ENCODE results near the gene TRPM2. TPM values are rescaled to one million over a fixed set of nuclear protein-coding genes. Genes with fewer than 3 reads are reported as not detected.
"Not testable (repeated sequence)": the region's sequence is repeated elsewhere in the genome, so short reads cannot be mapped to it uniquely, and the experiment has no call there.

TRPM2 gene
- total RNA-seq, 4 donors from 2014 or later, result 1.6 to 3.5 (median 2.7) TPM

GRCh38 chr21:44394733-44395132, 41.3 kb downstream of the TRPM2 start:
- TF ChIP-seq EP300 (IDR thresholded peaks at IDR 0.05), result no peak
- TF ChIP-seq POLR2A (IDR thresholded peaks at IDR 0.05; ENCODE audit: low read depth), result no peak
- TF ChIP-seq POLR2AphosphoS5 (IDR thresholded peaks at IDR 0.05), result no peak
- no peak for TF ChIP-seq CTCF (IDR thresholded peaks at IDR 0.05)
- 62% methylated on average over 5 of the region's 5 CpGs for WGBS
- H3K27me3 ChIP-seq, result peaks cover 0 to 52% (median 1%) of the 10 kb centered on the region in 4 donors
- no peak overlapping the region for H3K27ac ChIP-seq (replicated peaks in 1 of 4)
- no peak for DNase-seq (ENCODE audit: extremely low spot score)
- H3K9me3 ChIP-seq, result peaks cover 0 to 28% (median 18%) of the 10 kb centered on the region in 4 donors
- intact Hi-C loops (cut with DNase I), result no loop called here
- H3K4me3 ChIP-seq, result no peak overlapping the region
- no peaks in the 10 kb centered on the region for H3K4me1 ChIP-seq
- H3K36me3 ChIP-seq, result no peaks in the 10 kb centered on the region

- Histone ChIP-seq H3K27ac (replicated peaks in 1 of 4) (no peak overlapping the region), H3K4me3 (no peak overlapping the region), H3K36me3 (no peaks in the 10 kb centered on the region), H3K27me3 (peaks cover 0 to 55% (median 1%) of the 10 kb centered on the region in 4 donors), H3K4me1 (no peaks in the 10 kb centered on the region), H3K9me3 (peaks cover 0 to 22% (median 13%) of the 10 kb centered on the region in 4 donors)
- WGBS, result 71% methylated on average over 7 of the region's 11 CpGs
- TF ChIP-seq EP300 (IDR thresholded peaks at IDR 0.05) (no peak), POLR2A (IDR thresholded peaks at IDR 0.05; ENCODE audit: low read depth) (no peak), POLR2AphosphoS5 (IDR thresholded peaks at IDR 0.05) (no peak), CTCF (IDR thresholded peaks at IDR 0.05) (no peak)
- no peak for DNase-seq (ENCODE audit: extremely low spot score)
- intact Hi-C loops (cut with DNase I), result no loop called here
These were observed 41.8 kb downstream of the TRPM2 start for GRCh38 chr21:44395260-44395659.

- H3K4me3 ChIP-seq; intact Hi-C loops (cut with DNase I); DNase-seq (ENCODE audit: extremely low spot score); H3K36me3 ChIP-seq; H3K4me1 ChIP-seq; H3K27ac ChIP-seq (replicated peaks in 1 of 4): not testable (repeated sequence)
- H3K27me3 ChIP-seq, result peaks cover 0 to 53% (median 1%) of the 10 kb centered on the region in 4 donors
- peaks cover 0 to 17% (median 10%) of the 10 kb centered on the region in 4 donors for H3K9me3 ChIP-seq
- 83% methylated on average over 6 of the region's 6 CpGs for WGBS
These were observed 43.4 kb downstream of the TRPM2 start for GRCh38 chr21:44396803-44397202.

- intact Hi-C loops (cut with DNase I), result no loop called here
- no peak for DNase-seq (ENCODE audit: extremely low spot score)
- peaks cover 0 to 45% (median 1%) of the 10 kb centered on the region in 4 donors for H3K27me3 ChIP-seq
- H3K27ac ChIP-seq (replicated peaks in 1 of 4), result no peak overlapping the region
- peaks cover 0 to 16% (median 10%) of the 10 kb centered on the region in 4 donors for H3K9me3 ChIP-seq
- H3K4me1 ChIP-seq, result no peaks in the 10 kb centered on the region
- no peak overlapping the region for H3K4me3 ChIP-seq
- no peaks in the 10 kb centered on the region for H3K36me3 ChIP-seq
- TF ChIP-seq POLR2AphosphoS5 (IDR thresholded peaks at IDR 0.05), result no peak
- WGBS, result 79% methylated on average over 13 of the region's 22 CpGs
These were observed 44.1 kb downstream of the TRPM2 start for GRCh38 chr21:44397431-44398031.

- Histone ChIP-seq H3K27me3 (peaks cover 0 to 36% (median 1%) of the 10 kb centered on the region in 4 donors), H3K27ac (replicated peaks in 1 of 4) (no peak overlapping the region), H3K36me3 (no peaks in the 10 kb centered on the region), H3K9me3 (peaks cover 0 to 6% (median 4%) of the 10 kb centered on the region in 4 donors), H3K4me3 (no peak overlapping the region), H3K4me1 (no peaks in the 10 kb centered on the region)
- TF ChIP-seq POLR2AphosphoS5 (IDR thresholded peaks at IDR 0.05) (no peak), CTCF (IDR thresholded peaks at IDR 0.05) (no peak), POLR2A (IDR thresholded peaks at IDR 0.05; ENCODE audit: low read depth) (no peak), EP300 (IDR thresholded peaks at IDR 0.05) (no peak)
- intact Hi-C loops (cut with DNase I), result no loop called here
- 90% methylated on average over 9 of the region's 9 CpGs for WGBS
- no peak for DNase-seq (ENCODE audit: extremely low spot score)
These were observed 45.1 kb downstream of the TRPM2 start for GRCh38 chr21:44398499-44398898.
